Spinal cord (tissue), 10 donors: ENCODE data around the gene TNRC6A. TPM values are rescaled to one million over a fixed set of nuclear protein-coding genes. Genes with fewer than 3 reads are reported as not detected.
"Not testable (repeated sequence)": the region's sequence is repeated elsewhere in the genome, so short reads cannot be mapped to it uniquely, and the experiment has no call there.

ENCODE experiments used
- DNase-seq, 6 donors: peaks; one replicate each; pipeline versions ENCODE4 v3.0.0 to v3.0.0-alpha.2; 2013 to 2015; ENCODE audit warnings: low spot score in 6 of 6, low read depth in 4 of 6
- H3K27ac ChIP-seq: one replicate; pipeline ENCODE4 v1.5.1; 2013; ENCODE audit warnings: low read depth, low read length, control low read depth
- H3K27me3 ChIP-seq: one replicate; pipeline ENCODE4 v1.6.1; 2013; ENCODE audit warnings: low read length; ENCODE audit not compliant: control insufficient read depth, insufficient read depth
- H3K36me3 ChIP-seq: one replicate; pipeline ENCODE4 v1.6.1; 2013; ENCODE audit warnings: low read length; ENCODE audit not compliant: control insufficient read depth, insufficient read depth
- H3K4me1 ChIP-seq: one replicate; pipeline ENCODE4 v1.6.1; 2013; ENCODE audit warnings: low read length; ENCODE audit not compliant: control insufficient read depth, insufficient read depth
- H3K4me3 ChIP-seq: one replicate; pipeline ENCODE4 v1.5.1; 2013; ENCODE audit warnings: low read depth, low read length, control low read depth
- H3K9me3 ChIP-seq: one replicate; pipeline ENCODE4 v1.6.1; 2013; ENCODE audit warnings: low read length; ENCODE audit not compliant: control insufficient read depth, insufficient read depth
- WGBS: methylation state at CpG from one replicate; pipeline ENCODE4 v1.1.5; 2013; ENCODE audit warnings: missing lambda C conversion rate; ENCODE audit not compliant: insufficient coverage; 5-methylcytosine and 5-hydroxymethylcytosine counted together
- polyA plus RNA-seq, 2 donors: library from polyadenylated mRNA; unstranded; fragments of 120-200 nt; gene quantifications; one replicate each; pipeline ENCODE4 v1.2.1, GENCODE V29; 2013; ENCODE audit not compliant: insufficient read length in 2 of 2
- total RNA-seq, 2 donors: library from RNA; depleted of rRNA in 1 of 2; stranded (reverse); fragments of 120-200 nt in 1 of 2; fragments of >200 nt in 1 of 2; gene quantifications; one replicate each; pipeline versions ENCODE4 v1.2.3 to v1.2.4, GENCODE V29; 2013 to 2014
- donor health status: healthy.

The TNRC6A gene
- total and polyA plus RNA-seq, 4 donors, result 46.5 to 82.0 (median 67.7) TPM

DNA sequence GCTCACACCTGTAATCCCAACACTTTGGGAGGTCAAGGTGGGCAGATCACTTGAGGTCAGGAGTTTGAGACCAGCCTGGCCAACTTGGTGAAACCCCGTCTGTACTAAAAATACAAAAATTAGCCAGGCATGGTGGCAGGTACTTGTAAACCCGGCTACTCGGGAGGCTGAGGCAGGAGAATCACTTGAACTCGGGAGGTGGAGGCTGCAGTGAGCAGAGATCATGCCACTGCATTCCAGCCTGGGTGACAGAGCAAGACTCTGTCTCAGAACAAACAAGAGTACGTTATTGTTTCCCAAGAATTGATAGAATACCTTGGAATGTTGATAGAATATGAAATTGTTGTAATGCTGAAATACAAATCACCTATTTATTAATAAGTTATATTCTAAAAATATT lies 20.4 kb downstream of the TNRC6A start:
- H3K27ac ChIP-seq, H3K9me3 ChIP-seq, H3K4me1 ChIP-seq: not testable (repeated sequence)

DNA sequence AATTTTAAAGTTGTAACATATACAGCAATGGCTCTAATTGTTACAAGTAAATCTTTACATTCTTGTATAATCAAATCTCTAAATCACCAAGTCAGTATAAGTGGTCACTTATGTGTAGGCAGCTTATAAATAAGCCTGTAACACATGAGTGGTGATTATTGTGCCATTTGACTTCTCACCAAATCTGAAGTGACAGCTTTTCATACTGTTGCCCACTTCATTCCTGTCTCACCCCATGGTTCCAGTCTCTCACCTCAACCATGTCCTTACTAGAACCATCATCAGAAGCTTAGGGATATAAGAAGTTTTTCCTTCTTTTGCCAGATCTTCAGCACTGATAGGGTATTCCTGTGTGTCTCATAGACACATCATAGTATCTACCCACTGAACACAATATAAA lies 23.5 kb downstream of the TNRC6A start:
- no peak overlapping the region for H3K27ac ChIP-seq

More for the DNA sequence above, 20.4 kb downstream of the TNRC6A start:
- not testable (repeated sequence) for H3K36me3 ChIP-seq, DNase-seq, H3K4me3 ChIP-seq, H3K27me3 ChIP-seq
- 96% methylated on average over 4 of the region's 5 CpGs for WGBS

GRCh38 chr16:24753437-24753836 lies 24.0 kb downstream of the TNRC6A start:
- H3K9me3 ChIP-seq, result no peaks in the 10 kb centered on the region
- H3K4me1 ChIP-seq, result no peaks in the 10 kb centered on the region
- H3K27me3 ChIP-seq, result no peaks in the 10 kb centered on the region
- no peak overlapping the region for H3K27ac ChIP-seq
- H3K36me3 ChIP-seq, result no peaks in the 10 kb centered on the region
- H3K4me3 ChIP-seq, result no peak overlapping the region
- no peak for DNase-seq
- no CpG with 5 or more reads among the region's 3 CpGs for WGBS

More for the DNA sequence above, 23.5 kb downstream of the TNRC6A start:
- no peaks in the 10 kb centered on the region for H3K27me3 ChIP-seq
- DNase-seq, result no peak
- no peaks in the 10 kb centered on the region for H3K4me1 ChIP-seq
- H3K36me3 ChIP-seq, result no peaks in the 10 kb centered on the region
- no peaks in the 10 kb centered on the region for H3K9me3 ChIP-seq
- H3K4me3 ChIP-seq, result no peak overlapping the region

GRCh38 chr16:24754543-24754942 lies 25.1 kb downstream of the TNRC6A start:
- Histone ChIP-seq H3K36me3 (no peaks in the 10 kb centered on the region), H3K9me3 (no peaks in the 10 kb centered on the region), H3K27ac (no peak overlapping the region), H3K4me3 (no peak overlapping the region), H3K4me1 (no peaks in the 10 kb centered on the region), H3K27me3 (no peaks in the 10 kb centered on the region)
- 69% methylated on average over 2 of the region's 2 CpGs for WGBS
- DNase-seq, result peak in 1 of 6 donors; percentile 36

- no peaks in the 10 kb centered on the region for H3K4me1 ChIP-seq
- no peaks in the 10 kb centered on the region for H3K27me3 ChIP-seq
- H3K27ac ChIP-seq, result no peak overlapping the region
- no peaks in the 10 kb centered on the region for H3K9me3 ChIP-seq
- no peak for DNase-seq
- H3K36me3 ChIP-seq, result no peaks in the 10 kb centered on the region
- WGBS, result 50% methylated on average over 1 of the region's 3 CpGs
- H3K4me3 ChIP-seq, result no peak overlapping the region
These were observed 25.9 kb downstream of the TNRC6A start for GRCh38 chr16:24755201-24755874.

DNA sequence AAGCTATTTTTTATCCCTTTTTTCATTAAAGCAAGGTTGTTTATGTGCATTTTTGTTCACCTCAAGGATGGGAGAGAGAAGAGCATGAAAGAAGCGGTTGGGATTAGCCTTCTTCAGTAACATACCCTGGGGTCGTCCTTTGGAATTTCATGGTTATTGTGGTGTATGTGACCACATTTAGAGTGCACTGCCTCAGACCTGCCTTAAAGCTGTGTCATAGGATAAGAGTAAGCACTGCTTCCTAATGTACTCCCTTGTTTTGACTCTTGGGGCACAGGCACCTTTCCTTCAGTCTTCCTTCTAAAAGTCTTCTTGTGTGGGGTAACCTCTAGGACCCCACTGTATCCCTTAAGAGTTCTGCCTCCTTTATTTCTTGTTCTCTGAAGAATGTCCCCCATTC lies 28.9 kb downstream of the TNRC6A start:
- Histone ChIP-seq H3K27me3 (no peaks in the 10 kb centered on the region), H3K36me3 (peaks cover 3% of the 10 kb centered on the region), H3K4me1 (no peaks in the 10 kb centered on the region), H3K27ac (no peak overlapping the region), H3K9me3 (no peaks in the 10 kb centered on the region), H3K4me3 (no peak overlapping the region)
- no CpG with 5 or more reads among the region's 2 CpGs for WGBS
- DNase-seq, result no peak

- no peak for DNase-seq
- H3K27me3 ChIP-seq, result no peaks in the 10 kb centered on the region
- H3K36me3 ChIP-seq, result peaks cover 3% of the 10 kb centered on the region
- H3K27ac ChIP-seq, result no peak overlapping the region
- WGBS, result 100% methylated on average over 1 of the region's 2 CpGs
- no peaks in the 10 kb centered on the region for H3K4me1 ChIP-seq
- H3K4me3 ChIP-seq, result no peak overlapping the region
- no peaks in the 10 kb centered on the region for H3K9me3 ChIP-seq
These were observed 29.6 kb downstream of the TNRC6A start for GRCh38 chr16:24759006-24759405.

GRCh38 chr16:24761526-24761925 lies 32.1 kb downstream of the TNRC6A start:
- peaks cover 3% of the 10 kb centered on the region for H3K36me3 ChIP-seq
- no peaks in the 10 kb centered on the region for H3K9me3 ChIP-seq
- WGBS, result no CpG with 5 or more reads among the region's 6 CpGs
- H3K4me3 ChIP-seq, result no peak overlapping the region
- no peak for DNase-seq
- no peaks in the 10 kb centered on the region for H3K27me3 ChIP-seq
- H3K27ac ChIP-seq, result no peak overlapping the region
- no peaks in the 10 kb centered on the region for H3K4me1 ChIP-seq

- no peak for DNase-seq
- Histone ChIP-seq H3K27ac (no peak overlapping the region), H3K4me1 (no peaks in the 10 kb centered on the region), H3K9me3 (no peaks in the 10 kb centered on the region), H3K4me3 (no peak overlapping the region), H3K36me3 (peaks cover 6% of the 10 kb centered on the region), H3K27me3 (no peaks in the 10 kb centered on the region)
- no CpG with 5 or more reads among the region's 2 CpGs for WGBS
These were observed 35.5 kb downstream of the TNRC6A start for GRCh38 chr16:24764916-24765315.

DNA sequence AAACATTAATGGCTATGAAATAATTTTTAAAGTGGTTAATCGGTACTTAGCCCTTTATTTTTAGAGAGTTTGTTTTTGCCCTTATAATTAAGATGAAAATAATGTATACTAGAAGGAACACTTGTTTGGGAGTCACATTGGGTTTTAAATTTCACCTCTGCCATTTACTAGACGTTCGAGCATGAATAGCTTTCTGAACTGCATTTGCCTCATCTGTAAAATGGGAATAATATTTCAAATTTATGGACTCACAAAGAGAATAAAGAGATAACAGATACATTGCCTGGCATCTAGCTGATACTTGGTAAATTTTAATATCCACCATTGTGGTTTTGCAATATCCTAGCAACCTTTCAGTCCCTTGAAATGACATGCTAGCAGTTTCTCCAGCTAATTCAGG lies 36.6 kb downstream of the TNRC6A start:
- Histone ChIP-seq H3K27ac (no peak overlapping the region), H3K36me3 (peaks cover 6% of the 10 kb centered on the region), H3K9me3 (no peaks in the 10 kb centered on the region), H3K27me3 (no peaks in the 10 kb centered on the region), H3K4me3 (no peak overlapping the region), H3K4me1 (no peaks in the 10 kb centered on the region)
- DNase-seq, result no peak
- no CpG with 5 or more reads among the region's 3 CpGs for WGBS
